H1 (cell line): ENCODE results near the gene TLE3. TPM values are rescaled to one million over a fixed set of nuclear protein-coding genes. Genes with fewer than 3 reads are reported as not detected.

Source experiments
- CTCF ChIA-PET: fragments of 300-600 bp; sonication (Branson Sonifier 250); formaldehyde crosslinking; loops from one replicate; lab custom pipeline; 2021; ENCODE audit not compliant: partially characterized antibody; lab: Charles Lee
- POLR2A ChIA-PET: fragments of 300-600 bp; sonication (Branson Sonifier 250); formaldehyde crosslinking; loops from one replicate; lab custom pipeline; 2021; ENCODE audit warnings: inconsistent platforms; ENCODE audit not compliant: partially characterized antibody; lab: Charles Lee
- DNase-seq, 2 experiments: peaks; one replicate each; pipeline versions ENCODE4 v3.0.0 to v3.0.0-alpha.2; 2010 to 2022; ENCODE audit warnings: low spot score in 2 of 2, low read depth in 1 of 2, mixed read lengths in 1 of 2
- FAIRE-seq: peaks from 2 replicates; lab custom pipeline; 2011; peaks lifted over from hg19 to GRCh38; lab: Jason Lieb, UNC
- H2AFZ ChIP-seq: 2 replicates; pipeline ENCODE4 v1.8.1; 2012; ENCODE audit warnings: low read length, inconsistent platforms
- H2AK5ac ChIP-seq: 2 replicates; pipeline ENCODE4 v1.6.1; 2013; ENCODE audit warnings: low read depth, low read length
- H2BK120ac ChIP-seq: replicated peaks from 2 replicates; pipeline ENCODE3; 2013; ENCODE audit warnings: low read depth, low read length, inconsistent platforms
- H2BK12ac ChIP-seq: 2 replicates; pipeline ENCODE4 v1.6.1; 2013; ENCODE audit warnings: low read depth, low read length
- H2BK15ac ChIP-seq: 2 replicates; pipeline ENCODE4 v1.6.1; 2013; ENCODE audit warnings: low read length
- H2BK20ac ChIP-seq: 2 replicates; pipeline ENCODE4 v1.6.1; 2013; ENCODE audit warnings: low read length
- H2BK5ac ChIP-seq: 2 replicates; pipeline ENCODE4 v1.6.1; 2013; ENCODE audit warnings: low read depth, low read length
- H3K14ac ChIP-seq: 2 replicates; pipeline ENCODE4 v1.6.1; 2013; ENCODE audit warnings: inconsistent platforms; ENCODE audit not compliant: insufficient read length
- H3K18ac ChIP-seq: 2 replicates; pipeline ENCODE4 v1.6.1; 2013; ENCODE audit warnings: low read length; ENCODE audit errors: extremely low read depth
- H3K23ac ChIP-seq: 2 replicates; pipeline ENCODE4 v1.6.1; 2013; ENCODE audit warnings: inconsistent platforms; ENCODE audit not compliant: insufficient read length
- H3K23me2 ChIP-seq: 2 replicates; pipeline ENCODE4 v1.6.1; 2013; ENCODE audit warnings: low read depth, low read length
- H3K27ac ChIP-seq: 2 replicates; pipeline ENCODE4 v1.6.1; 2011; ENCODE audit warnings: low read depth, low read length, inconsistent platforms
- H3K27me3 ChIP-seq, 4 experiments: replicated peaks in 1 of 4; 1 replicate in 1 of 4; 2 replicates in 3 of 4; pipeline versions ENCODE4 v1.6.1 to v1.8.1; 2011 to 2013; ENCODE audit warnings: low read length in 3 of 4, mild to moderate bottlenecking in 3 of 4, inconsistent platforms in 2 of 4, mixed read lengths in 2 of 4, moderate library complexity in 1 of 4; ENCODE audit not compliant: control insufficient read depth in 3 of 4, insufficient read depth in 3 of 4; ENCODE audit errors: extremely low read depth in 1 of 4
- H3K36me3 ChIP-seq, 4 experiments: 2 replicates each; pipeline versions ENCODE4 v1.6.1 to v1.8.1; 2011 to 2013; ENCODE audit warnings: mild to moderate bottlenecking in 4 of 4, low read length in 3 of 4, moderate library complexity in 2 of 4, control low read depth in 1 of 4, inconsistent platforms in 1 of 4; ENCODE audit not compliant: insufficient read depth in 4 of 4, control insufficient read depth in 2 of 4
- H3K4ac ChIP-seq: replicated peaks from 2 replicates; pipeline ENCODE3; 2013; ENCODE audit warnings: low read length, low read depth, mixed read lengths, inconsistent platforms; ENCODE audit not compliant: insufficient read length
- H3K4me1 ChIP-seq, 4 experiments: replicated peaks in 1 of 4; 1 replicate in 1 of 4; 2 replicates in 3 of 4; pipeline versions ENCODE4 v1.6.1 to v1.8.1; 2011 to 2013; ENCODE audit warnings: low read length in 3 of 4, inconsistent platforms in 2 of 4, mixed read lengths in 1 of 4; ENCODE audit not compliant: insufficient read depth in 4 of 4, control insufficient read depth in 3 of 4
- H3K4me2 ChIP-seq, 2 experiments: 2 replicates each; pipeline versions ENCODE4 v1.6.1 to v1.8.1; 2011 to 2013; ENCODE audit warnings: low read depth in 2 of 2, low read length in 2 of 2, control low read depth in 1 of 2, inconsistent platforms in 1 of 2, mild to moderate bottlenecking in 1 of 2; ENCODE audit not compliant: insufficient read depth in 1 of 2
- H3K4me3 ChIP-seq, 4 experiments: fragments of 200-600, 300-600 bp in 1 of 4; sonication (generic), shearing (Covaris generic), sonication (Bioruptor Twin) in 1 of 4; 2 replicates each; pipeline versions ENCODE4 v1.5.1 to v1.8.1; 2011 to 2016; ENCODE audit warnings: low read length in 4 of 4, low read depth in 3 of 4, control low read depth in 2 of 4, inconsistent platforms in 2 of 4, mild to moderate bottlenecking in 2 of 4, mixed read lengths in 1 of 4, moderate library complexity in 1 of 4; ENCODE audit not compliant: insufficient read depth in 2 of 4; ENCODE audit errors: extremely low read depth in 1 of 4
- H3K56ac ChIP-seq: replicated peaks from 2 replicates; pipeline ENCODE3; 2013; ENCODE audit warnings: low read depth, mild to moderate bottlenecking, mixed read lengths, low read length, inconsistent platforms; ENCODE audit not compliant: insufficient read length
- H3K79me1 ChIP-seq: 2 replicates; pipeline ENCODE4 v1.6.1; 2013; ENCODE audit warnings: low read depth, low read length, control low read depth
- H3K79me2 ChIP-seq, 2 experiments: 2 replicates each; pipeline versions ENCODE4 v1.6.1 to v1.8.1; 2012 to 2013; ENCODE audit warnings: low read length in 2 of 2, mild to moderate bottlenecking in 2 of 2, inconsistent platforms in 1 of 2; ENCODE audit not compliant: insufficient read depth in 2 of 2, control insufficient read depth in 1 of 2
- H3K9ac ChIP-seq, 4 experiments: replicated peaks in 1 of 4; 1 replicate in 1 of 4; 2 replicates in 3 of 4; pipeline versions ENCODE4 v1.6.1 to v1.8.1; 2011 to 2013; ENCODE audit warnings: low read depth in 3 of 4, low read length in 3 of 4, control low read depth in 2 of 4, mild to moderate bottlenecking in 2 of 4, moderate library complexity in 2 of 4, inconsistent platforms in 1 of 4; ENCODE audit errors: extremely low read depth in 1 of 4
- H3K9me3 ChIP-seq, 2 experiments: 2 replicates each; pipeline versions ENCODE4 v1.6.1 to v1.8.1; 2012 to 2013; ENCODE audit warnings: mild to moderate bottlenecking in 2 of 2, moderate library complexity in 2 of 2, control low read depth in 1 of 2, inconsistent platforms in 1 of 2, low read depth in 1 of 2, low read length in 1 of 2, mixed read lengths in 1 of 2; ENCODE audit not compliant: insufficient read depth in 2 of 2
- H4K20me1 ChIP-seq, 2 experiments: replicated peaks in 1 of 2; 2 replicates each; pipeline versions ENCODE3 to v1.8.1; 2011 to 2013; ENCODE audit warnings: inconsistent platforms in 2 of 2, low read length in 2 of 2, mild to moderate bottlenecking in 1 of 2; ENCODE audit not compliant: insufficient read depth in 2 of 2, control insufficient read depth in 1 of 2
- H4K5ac ChIP-seq: 2 replicates; pipeline ENCODE4 v1.6.1; 2013; ENCODE audit warnings: low read length, low read depth, mixed read lengths, inconsistent platforms; ENCODE audit not compliant: insufficient read length
- H4K8ac ChIP-seq: 2 replicates; pipeline ENCODE4 v1.8.0; 2013; ENCODE audit warnings: mild to moderate bottlenecking, moderate library complexity, low read length, inconsistent platforms; ENCODE audit not compliant: insufficient read depth; ENCODE audit errors: extremely low read depth
- H4K91ac ChIP-seq: replicated peaks from 2 replicates; pipeline ENCODE3; 2013; ENCODE audit warnings: low read length, mixed read lengths, inconsistent platforms; ENCODE audit not compliant: insufficient read length
- CBX5 ChIP-seq: fragments of 300-800, 300-1000 bp; sonication (generic); IDR thresholded peaks from 2 replicates; pipeline ENCODE4 v1.7.1; 2016; ENCODE audit warnings: antibody characterized with exemption, low read length, low read depth
- CBX8 ChIP-seq: fragments of 300-800, 300-1000 bp; sonication (generic); IDR thresholded peaks from 2 replicates; pipeline ENCODE4 v1.7.1; 2016; ENCODE audit warnings: low read depth, low read length, borderline replicate concordance
- CHD1 ChIP-seq: IDR thresholded peaks from 2 replicates; pipeline ENCODE4 v1.6.1; 2012; ENCODE audit warnings: low read depth, low read length, improper control_type of control experiment
- EP300 ChIP-seq, 2 experiments: IDR thresholded peaks; 1 replicate in 1 of 2; 2 replicates in 1 of 2; pipeline ENCODE4 v1.6.1; 2011 to 2012; ENCODE audit warnings: low read depth in 2 of 2, low read length in 2 of 2, mild to moderate bottlenecking in 2 of 2, borderline replicate concordance in 1 of 2, inconsistent platforms in 1 of 2, moderate library complexity in 1 of 2
- PHF8 ChIP-seq: fragments of 200-600 bp; sonication (generic); conservative IDR thresholded peaks from 2 replicates; pipeline ENCODE4 v1.7.1; 2012; ENCODE audit warnings: low read depth, mild to moderate bottlenecking, inconsistent platforms, low read length, moderate library complexity
- SAP30 ChIP-seq: fragments of 300-600 bp; sonication (generic); IDR thresholded peaks from 2 replicates; pipeline ENCODE4 v1.7.1; 2012; ENCODE audit warnings: low read length, moderate library complexity, mild to moderate bottlenecking, inconsistent platforms; ENCODE audit not compliant: insufficient read depth, insufficient replicate concordance
- SIRT6 ChIP-seq: IDR thresholded peaks from one replicate; pipeline ENCODE4 v1.7.1; 2012; ENCODE audit warnings: low read length, inconsistent platforms
- SIX5 ChIP-seq: IDR thresholded peaks from 2 replicates; pipeline ENCODE4 v1.6.1; 2011; ENCODE audit warnings: mild to moderate bottlenecking, low read depth, low read length
- WGBS, 2 experiments: shearing (Covaris generic) in 1 of 2; methylation state at CpG; one replicate each; pipeline versions ENCODE4 v1.1.6 to v1.1.7; 2013 to 2015; ENCODE audit warnings: low lambda C conversion rate in 2 of 2, mixed read lengths in 2 of 2, inconsistent platforms in 1 of 2, low coverage in 1 of 2, missing lambda C conversion rate in 1 of 2; ENCODE audit not compliant: insufficient replicate concordance in 2 of 2, insufficient coverage in 1 of 2, insufficient read length in 1 of 2; ENCODE audit errors: extremely low coverage in 1 of 2, missing lambda C conversion rate in 1 of 2; 5-methylcytosine and 5-hydroxymethylcytosine counted together
- polyA plus RNA-seq, 7 experiments: library from polyadenylated mRNA; depleted of rRNA in 3 of 7; stranded (reverse) in 5 of 7; unstranded in 2 of 7; fragments of >200 nt in 5 of 7; fragments of 200-250 nt in 2 of 7; gene quantifications; 1 replicate in 5 of 7; 2 replicates in 1 of 7; 4 replicates in 1 of 7; pipeline versions ENCODE4 v1.2.1 to v1.2.3, GENCODE V29; 2011 to 2013; ENCODE audit warnings: missing spikeins in 2 of 7, mixed read lengths in 2 of 7
- total RNA-seq: library from RNA; stranded (reverse); fragmentation: NEBNext Ultra II Directional; extraction: Animal tissue kit (Norgen Biotek cat#: 25700); gene quantifications from 2 replicates; pipeline ENCODE4 v1.2.1, GENCODE V29; 2021
- TF ChIP-seq, protein P1 (sequence below): IDR thresholded peaks from 2 replicates; pipeline ENCODE4 v1.6.1; 2012; ENCODE audit warnings: low read length, inconsistent platforms

TLE3 gene
- total and polyA plus RNA-seq, 2 of the 8 experiments (the other 6 are each of a cell fraction or from before 2014, with no cell fraction given), result 25.1 to 61.2 TPM

DNA sequence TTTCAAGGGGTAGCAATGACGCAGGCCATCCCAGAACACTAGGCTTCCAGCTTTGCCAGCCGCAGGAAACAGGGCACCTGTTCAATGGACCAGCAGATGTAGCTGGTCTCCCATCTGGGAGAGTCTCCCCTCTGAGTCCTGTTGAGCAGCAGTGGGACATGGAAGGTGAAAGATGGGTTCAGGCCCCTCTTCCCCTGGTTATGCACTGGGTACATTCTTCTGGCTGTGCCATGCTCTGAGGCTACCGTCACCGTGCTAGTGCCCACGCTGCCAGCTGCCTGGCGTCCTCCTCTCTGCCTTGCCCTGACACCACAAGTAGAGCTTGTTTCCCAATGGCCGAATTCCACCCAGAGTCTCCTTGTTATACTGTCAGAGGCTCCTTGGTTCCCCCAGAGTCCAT, 63.1 kb downstream of the TLE3 start:
- WGBS, 2 experiments, result 86% methylated on average over 7 of the region's 7 CpGs; no CpG with 5 or more reads in 1 of the 2 experiments
- H2BK15ac ChIP-seq, result no peak overlapping the region
- CTCF ChIA-PET, result interaction anchor here (0.8 to 2.4 kb wide), 7 partner anchors 9 to 559 kb away, joined by 3 to 8 read pairs (median 5); no protein-coding TSS in a partner anchor

More for the DNA sequence above, 63.1 kb downstream of the TLE3 start:
- H4K91ac ChIP-seq, result no peak overlapping the region
- no peaks in the 10 kb centered on the region for H4K20me1 ChIP-seq
- no peak overlapping the region for H3K27ac ChIP-seq
- no peak overlapping the region for H2BK12ac ChIP-seq
- H4K8ac ChIP-seq, result no peak overlapping the region
- no peaks in the 10 kb centered on the region for H3K9me3 ChIP-seq
- H3K14ac ChIP-seq, result no peak overlapping the region
- TF ChIP-seq CHD1, result no peak
- TF ChIP-seq CBX8, result no peak
- TF ChIP-seq EP300 (IDR thresholded peaks at IDR 0.05; ENCODE audit: borderline replicate concordance in 1 of 2, low read depth in 2 of 2, low read length in 2 of 2), result no peak
- no peak for TF ChIP-seq PHF8
- no peak for TF ChIP-seq CBX5
- TF ChIP-seq SIX5, result no peak
- no peak for TF ChIP-seq SAP30
- TF ChIP-seq, protein P1, sequence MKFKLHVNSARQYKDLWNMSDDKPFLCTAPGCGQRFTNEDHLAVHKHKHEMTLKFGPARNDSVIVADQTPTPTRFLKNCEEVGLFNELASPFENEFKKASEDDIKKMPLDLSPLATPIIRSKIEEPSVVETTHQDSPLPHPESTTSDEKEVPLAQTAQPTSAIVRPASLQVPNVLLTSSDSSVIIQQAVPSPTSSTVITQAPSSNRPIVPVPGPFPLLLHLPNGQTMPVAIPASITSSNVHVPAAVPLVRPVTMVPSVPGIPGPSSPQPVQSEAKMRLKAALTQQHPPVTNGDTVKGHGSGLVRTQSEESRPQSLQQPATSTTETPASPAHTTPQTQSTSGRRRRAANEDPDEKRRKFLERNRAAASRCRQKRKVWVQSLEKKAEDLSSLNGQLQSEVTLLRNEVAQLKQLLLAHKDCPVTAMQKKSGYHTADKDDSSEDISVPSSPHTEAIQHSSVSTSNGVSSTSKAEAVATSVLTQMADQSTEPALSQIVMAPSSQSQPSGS, result no peak
- TF ChIP-seq SIRT6, result no peak
- no peak overlapping the region for H2BK120ac ChIP-seq
- no peak overlapping the region for H3K18ac ChIP-seq
- no peak overlapping the region for H3K4me3 ChIP-seq
- H4K5ac ChIP-seq, result no peak overlapping the region
- no peak overlapping the region for H2AK5ac ChIP-seq
- no peak overlapping the region for H3K56ac ChIP-seq
- no peak overlapping the region for H2BK20ac ChIP-seq
- H3K36me3 ChIP-seq, result no peaks in the 10 kb centered on the region
- no peak overlapping the region for H3K4ac ChIP-seq
- no peak overlapping the region for H2BK5ac ChIP-seq
- H3K79me1 ChIP-seq, result no peaks in the 10 kb centered on the region
- H3K9ac ChIP-seq, result no peak overlapping the region
- POLR2A ChIA-PET, result interaction anchor here (1.1 to 3.0 kb wide), 4 partner anchors 9 to 64 kb away, joined by 3 to 7 read pairs (median 4); no protein-coding TSS in a partner anchor
- no peak overlapping the region for H3K23ac ChIP-seq
- H3K23me2 ChIP-seq, result no peaks in the 10 kb centered on the region
- H3K4me1 ChIP-seq, result no peaks in the 10 kb centered on the region; a peak in 1 of 7 replicates
- no peak overlapping the region for H3K4me2 ChIP-seq
- H3K27me3 ChIP-seq, result no peaks in the 10 kb centered on the region
- FAIRE-seq, result no peak
- no peak for DNase-seq
- H3K79me2 ChIP-seq, result no peaks in the 10 kb centered on the region
- H2AFZ ChIP-seq, result no peak overlapping the region
